ENCODE results near the gene MYO15B. TPM values are rescaled to one million over a fixed set of nuclear protein-coding genes. Genes with fewer than 3 reads are reported as not detected.
A peak's percentile ranks its signal among the peaks of the same experiment; 100 is the strongest.

The MYO15B gene
- total RNA-seq, 1 donor: 3.9 TPM

- no peak overlapping the region for H3K4me3 ChIP-seq (ENCODE audit: low read depth, low read length)
- no peak for DNase-seq (ENCODE audit: low read depth)
- no peak for TF ChIP-seq CTCF (IDR thresholded peaks at IDR 0.05; ENCODE audit: insufficient read depth, low read depth, low read length)
Observed at GRCh38 chr17:75661531-75661930, 73.9 kb downstream of the MYO15B start.

- DNase-seq (ENCODE audit: low read depth): no peak
- no peak for TF ChIP-seq CTCF (IDR thresholded peaks at IDR 0.05; ENCODE audit: insufficient read depth, low read depth, low read length)
- no peak overlapping the region for H3K4me3 ChIP-seq (ENCODE audit: low read depth, low read length)
Observed at GRCh38 chr17:75662511-75662910, 74.9 kb downstream of the MYO15B start.

GRCh38 chr17:75664099-75664549 is 76.5 kb downstream of the MYO15B start:
- TF ChIP-seq CTCF (IDR thresholded peaks at IDR 0.05; ENCODE audit: insufficient read depth, low read depth, low read length): no peak
- no peak overlapping the region for H3K4me3 ChIP-seq (ENCODE audit: low read depth, low read length)
- no peak for DNase-seq (ENCODE audit: low read depth)

- DNase-seq (ENCODE audit: low read depth): no peak
- peak overlapping the region; percentile 98 for H3K4me3 ChIP-seq (ENCODE audit: low read depth, low read length)
- TF ChIP-seq CTCF (IDR thresholded peaks at IDR 0.05; ENCODE audit: insufficient read depth, low read depth, low read length): no peak
Observed at GRCh38 chr17:75665981-75666380, 78.4 kb downstream of the MYO15B start.

GRCh38 chr17:75666959-75667790 is 79.6 kb downstream of the MYO15B start, which contains the start of the genes RECQL5 and SAP30BP:
Gene RECQL5, minus strand, starts transcription at chr17:75667154. Its CDS starts 597 bp downstream, at chr17:75666557.
Gene SAP30BP, plus strand, starts transcription at chr17:75667338. Its CDS starts 35 bp downstream, at chr17:75667373.
- H3K4me3 ChIP-seq (ENCODE audit: low read depth, low read length): peak within 1 kb of the TSS; percentile 98
- peak; percentile 99 for DNase-seq (ENCODE audit: low read depth)
- no peak for TF ChIP-seq CTCF (IDR thresholded peaks at IDR 0.05; ENCODE audit: insufficient read depth, low read depth, low read length)

- peak overlapping the region; percentile 98 for H3K4me3 ChIP-seq (ENCODE audit: low read depth, low read length)
- TF ChIP-seq CTCF (IDR thresholded peaks at IDR 0.05; ENCODE audit: insufficient read depth, low read depth, low read length): no peak
- no peak for DNase-seq (ENCODE audit: low read depth)
Observed at GRCh38 chr17:75667825-75668224, 80.2 kb downstream of the MYO15B start.

All from fibroblast of villous mesenchyme (primary cell).